ENCODE results near the gene NUBP1.

Gene NUBP1

DNA sequence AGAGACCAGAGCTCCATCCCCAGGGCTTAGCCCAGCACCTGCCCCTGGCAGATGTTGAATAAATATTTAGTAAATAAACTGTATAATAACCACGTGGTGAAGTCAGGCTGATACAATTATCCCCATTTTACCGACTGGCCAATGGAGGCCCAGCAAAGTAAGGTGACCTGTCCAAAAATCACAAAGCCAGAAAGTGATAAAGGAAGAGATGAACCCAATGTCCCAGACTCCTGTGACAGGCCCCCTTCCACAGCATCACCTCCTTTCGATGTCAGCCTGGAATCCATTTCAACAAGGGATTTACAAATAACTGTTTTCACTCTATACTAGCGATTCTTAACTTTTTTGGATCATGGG, 69.4 kb downstream of the NUBP1 start:
- H3K27ac ChIP-seq, result peak overlapping the region; percentile 60

DNA sequence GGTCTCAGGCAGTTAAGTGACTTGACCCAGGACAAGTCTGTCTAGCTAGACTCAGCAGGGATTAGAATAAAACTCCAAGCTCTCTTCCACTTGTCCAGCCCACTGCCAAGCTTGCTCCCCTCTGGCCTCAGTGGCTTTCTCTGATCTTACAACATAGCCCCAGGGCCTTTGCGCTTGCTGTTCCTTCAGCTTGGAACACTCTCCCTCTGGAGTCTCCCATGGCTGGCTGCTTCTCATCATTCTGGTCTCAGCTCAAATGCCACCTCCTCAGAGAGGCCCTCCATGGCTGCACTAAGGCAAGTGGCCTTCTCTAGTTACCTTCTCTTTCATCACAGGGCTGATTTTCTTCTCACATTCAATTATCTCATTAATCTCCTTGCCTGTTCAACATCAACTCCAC, 73.9 kb downstream of the NUBP1 start:
- H4K20me1 ChIP-seq (ENCODE audit: insufficient read depth), result no peaks in the 10 kb centered on the region
- H3K4me3 ChIP-seq (IDR thresholded peaks at IDR 0.05; ENCODE audit: insufficient read depth, low read depth, low read length), result no peak overlapping the region
- no peak for TF ChIP-seq CTCF (conservative IDR thresholded peaks at IDR 0.05; ENCODE audit: low read depth, low read length)
- no peak overlapping the region for H3K4me2 ChIP-seq
- H3K27ac ChIP-seq, result no peak overlapping the region
- no peaks in the 10 kb centered on the region for H3K36me3 ChIP-seq (ENCODE audit: insufficient read depth)
- no peaks in the 10 kb centered on the region for H3K27me3 ChIP-seq (ENCODE audit: insufficient read depth, low read depth)
- no peak overlapping the region for H3K9ac ChIP-seq
- H2AFZ ChIP-seq (ENCODE audit: low read depth), result no peak overlapping the region
- H3K79me2 ChIP-seq (ENCODE audit: insufficient read depth, low read depth), result no peaks in the 10 kb centered on the region
- H3K4me1 ChIP-seq (ENCODE audit: low read depth, poor library complexity, severe bottlenecking), result peaks cover 72% of the 10 kb centered on the region

More for the DNA sequence above, 69.4 kb downstream of the NUBP1 start:
- no peaks in the 10 kb centered on the region for H3K79me2 ChIP-seq (ENCODE audit: insufficient read depth, low read depth)
- no peak for TF ChIP-seq CTCF (conservative IDR thresholded peaks at IDR 0.05; ENCODE audit: low read depth, low read length)
- H3K27me3 ChIP-seq (ENCODE audit: insufficient read depth, low read depth), result no peaks in the 10 kb centered on the region
- H2AFZ ChIP-seq (ENCODE audit: low read depth), result peak overlapping the region; percentile 66
- H3K4me3 ChIP-seq (IDR thresholded peaks at IDR 0.05; ENCODE audit: insufficient read depth, low read depth, low read length), result no peak overlapping the region
- H3K4me1 ChIP-seq (ENCODE audit: low read depth, poor library complexity, severe bottlenecking), result peaks cover 54% of the 10 kb centered on the region
- H4K20me1 ChIP-seq (ENCODE audit: insufficient read depth), result no peaks in the 10 kb centered on the region
- peak overlapping the region; percentile 32 for H3K9ac ChIP-seq
- peak overlapping the region; percentile 81 for H3K4me2 ChIP-seq
- H3K36me3 ChIP-seq (ENCODE audit: insufficient read depth), result no peaks in the 10 kb centered on the region

DNA sequence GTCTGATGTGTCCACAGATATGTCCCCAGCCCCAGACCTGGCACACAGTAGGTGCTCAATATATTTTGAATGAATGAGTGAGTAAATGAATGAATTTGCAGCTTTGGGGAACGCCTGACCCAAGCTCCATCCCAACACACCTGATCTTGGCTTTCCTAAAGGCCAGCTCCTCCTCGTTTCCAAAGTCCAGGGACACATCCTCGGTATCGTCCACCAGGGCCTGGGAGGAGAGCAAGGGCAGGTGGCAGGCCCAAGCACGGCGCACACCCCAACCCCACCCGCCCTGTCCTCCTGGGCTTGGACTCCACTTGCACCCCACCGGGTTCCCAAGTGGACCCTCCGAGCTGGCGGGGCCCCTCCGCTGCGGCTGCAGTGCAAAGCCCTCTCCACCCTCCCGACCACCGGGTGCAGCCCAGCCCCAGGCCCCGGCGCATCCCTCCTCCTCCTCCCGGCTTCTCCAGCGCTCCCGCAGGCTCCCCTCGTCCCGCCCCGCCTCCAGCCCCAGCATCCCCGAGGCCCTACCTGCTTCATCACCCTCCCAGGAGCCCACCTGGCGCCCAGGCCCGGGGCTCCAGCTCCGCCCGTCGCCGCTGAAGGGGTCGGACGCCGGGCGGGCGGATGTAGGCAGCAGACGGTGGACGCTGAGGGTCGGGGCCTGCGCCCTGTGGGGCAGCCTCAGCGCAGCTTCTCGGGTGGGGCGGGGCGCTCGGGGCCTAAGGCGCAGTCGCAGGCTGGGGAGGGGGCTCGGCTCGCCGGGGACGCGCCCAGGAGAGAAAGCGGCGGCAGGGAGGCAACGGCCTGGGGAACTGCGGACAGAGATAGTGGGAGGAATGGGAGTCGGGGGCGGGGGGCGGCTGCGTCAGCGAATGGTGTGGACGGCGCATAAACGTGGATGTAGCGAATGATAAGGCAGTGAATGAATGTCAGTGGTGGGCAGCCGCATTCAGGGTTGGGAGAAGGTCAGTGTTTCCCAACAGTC, 74.6 kb downstream of the NUBP1 start, which contains the start of gene TVP23A:
TVP23A (minus strand) TSS at position 832 of the 979 bp plus-strand sequence; CDS start at position 531, 301 bp downstream.
- Histone ChIP-seq H4K20me1 (ENCODE audit: insufficient read depth) (no peaks in the 10 kb centered on the region), H3K4me3 (IDR thresholded peaks at IDR 0.05; ENCODE audit: insufficient read depth, low read depth, low read length) (no peak within 1 kb of the TSS), H3K4me1 (ENCODE audit: low read depth, poor library complexity, severe bottlenecking) (peaks cover 72% of the 10 kb centered on the region), H3K27ac (no peak within 1 kb of the TSS), H3K27me3 (ENCODE audit: insufficient read depth, low read depth) (no peaks in the 10 kb centered on the region), H3K36me3 (ENCODE audit: insufficient read depth) (no peaks in the 10 kb centered on the region), H3K9ac (no peak within 1 kb of the TSS), H3K79me2 (ENCODE audit: insufficient read depth, low read depth) (no peaks in the 10 kb centered on the region), H2AFZ (ENCODE audit: low read depth) (no peak within 1 kb of the TSS), H3K4me2 (no peak within 1 kb of the TSS; the same call in 1 of the 2 replicates)
- no peak for TF ChIP-seq CTCF (conservative IDR thresholded peaks at IDR 0.05; ENCODE audit: low read depth, low read length)
